ENCODE data around the gene SMDT1.
A peak's percentile ranks its signal among the peaks of the same experiment; 100 is the strongest.
"Not testable (repeated sequence)": the region's sequence is repeated elsewhere in the genome, so short reads cannot be mapped to it uniquely, and the experiment has no call there.

SMDT1 gene

DNA sequence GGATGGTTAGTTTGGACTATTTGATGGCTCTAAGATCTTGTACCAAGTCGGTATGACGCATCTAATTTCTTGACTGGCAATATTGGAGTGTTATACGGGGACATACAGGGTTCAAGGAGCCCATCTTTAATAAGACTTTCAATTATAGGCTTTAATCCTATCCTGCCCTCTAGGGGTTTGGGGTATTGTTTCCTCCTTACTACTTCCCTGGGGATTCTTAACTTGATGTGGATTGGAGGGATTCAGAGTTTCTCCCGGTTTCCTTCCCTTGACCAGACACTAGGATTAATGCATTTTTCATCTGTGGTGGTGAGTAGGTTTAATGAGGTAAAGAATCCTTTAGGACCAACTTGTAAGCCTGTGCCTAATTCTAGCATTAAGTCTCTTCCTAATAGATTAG lies 32.3 kb downstream of the SMDT1 start:
- no peak for DNase-seq (ENCODE audit: low read depth)

DNA sequence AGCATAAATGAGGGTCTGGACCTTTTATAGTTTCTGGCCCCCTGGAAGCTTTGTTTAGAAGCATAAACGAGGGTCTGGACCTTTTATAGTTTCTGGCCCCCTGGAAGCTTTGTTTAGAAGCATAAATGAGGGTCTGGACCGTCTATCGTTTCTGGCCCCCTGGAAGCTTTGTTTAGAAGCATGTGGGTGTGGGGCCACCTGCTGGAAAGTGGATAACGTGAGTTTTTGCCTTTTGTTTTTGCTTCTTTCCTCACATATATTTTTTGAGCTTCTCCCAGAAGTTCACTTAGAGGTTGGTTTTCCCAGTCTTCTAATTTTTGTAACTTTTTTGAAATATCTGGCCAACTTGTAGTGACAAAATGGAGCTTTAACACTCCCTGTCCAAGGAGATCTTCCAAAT lies 33.3 kb downstream of the SMDT1 start:
- DNase-seq (ENCODE audit: low read depth): not testable (repeated sequence)

DNA sequence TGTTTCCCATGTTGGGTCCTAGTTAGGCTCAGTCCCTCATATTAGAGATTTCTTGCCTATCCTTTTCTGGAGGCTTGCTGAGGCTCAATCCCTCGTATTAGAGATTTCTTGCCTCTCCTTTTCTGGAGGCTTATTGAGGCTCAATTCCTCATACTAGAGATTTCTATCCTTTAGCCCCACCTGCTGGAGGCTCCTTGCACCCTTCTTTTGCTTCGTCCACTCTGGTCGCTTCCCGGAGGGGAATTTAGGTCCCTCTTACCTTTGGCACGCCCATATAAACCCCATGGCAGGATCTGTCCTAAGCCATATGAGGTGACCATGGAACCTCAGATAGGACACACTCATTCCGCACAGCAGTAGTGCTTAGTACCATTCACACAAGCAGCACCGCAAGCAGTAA lies 35.2 kb downstream of the SMDT1 start:
- DNase-seq (ENCODE audit: low read depth): no peak

GRCh38 chr22:42115420-42115830 lies 35.9 kb downstream of the SMDT1 start:
- DNase-seq (ENCODE audit: low read depth): peak; percentile 51

GRCh38 chr22:42116848-42117424 lies 37.4 kb downstream of the SMDT1 start:
- DNase-seq (ENCODE audit: low read depth): no peak

DNA sequence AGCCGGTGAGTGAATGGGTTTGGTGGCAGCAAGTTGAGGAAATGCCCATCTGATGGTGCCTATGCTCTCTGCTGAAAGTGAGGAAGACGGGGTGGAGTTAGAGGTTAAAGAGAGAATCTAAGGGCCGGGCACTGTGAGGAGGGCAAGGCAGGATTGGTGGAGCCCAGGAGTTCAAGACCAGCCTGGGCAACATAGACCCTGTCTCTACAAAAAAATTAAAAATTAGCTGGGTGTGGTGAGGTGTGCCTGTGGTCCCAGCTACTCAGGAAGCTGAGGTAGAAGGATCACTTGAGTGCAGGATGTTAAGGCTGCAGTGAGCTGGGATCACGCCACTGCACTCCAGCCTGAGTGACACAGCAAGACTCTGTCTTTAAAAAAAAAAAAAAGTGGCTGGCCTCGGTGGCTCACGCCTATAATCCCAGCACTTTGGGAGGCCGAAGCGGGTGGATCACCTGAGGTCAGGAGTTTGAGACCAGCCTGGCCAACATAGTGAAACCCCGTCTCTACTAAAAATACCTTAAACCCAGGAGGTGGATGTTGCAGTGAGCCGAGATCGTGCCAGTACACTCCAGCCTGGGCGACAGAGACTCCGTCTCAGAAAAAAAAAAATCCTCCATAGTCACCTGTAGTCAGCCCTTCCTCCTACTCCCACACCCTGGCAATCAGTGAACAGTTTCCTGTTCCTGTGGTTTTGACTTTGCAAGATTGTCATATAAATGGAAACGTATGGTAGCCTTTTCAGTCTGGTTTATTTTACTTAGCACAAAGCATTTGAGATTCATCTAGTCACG lies 40.9 kb downstream of the SMDT1 start:
- DNase-seq (ENCODE audit: low read depth): not testable (repeated sequence)

GRCh38 chr22:42123529-42123928 lies 44.0 kb downstream of the SMDT1 start:
- DNase-seq (ENCODE audit: low read depth): not testable (repeated sequence)

GRCh38 chr22:42127606-42128005 lies 48.1 kb downstream of the SMDT1 start:
- no peak for DNase-seq (ENCODE audit: low read depth)

- DNase-seq (ENCODE audit: low read depth): not testable (repeated sequence)
Observed at GRCh38 chr22:42128007-42128406, 48.5 kb downstream of the SMDT1 start.

GRCh38 chr22:42128776-42129694 lies 49.5 kb downstream of the SMDT1 start:
- not testable (repeated sequence) for DNase-seq (ENCODE audit: low read depth)

DNA sequence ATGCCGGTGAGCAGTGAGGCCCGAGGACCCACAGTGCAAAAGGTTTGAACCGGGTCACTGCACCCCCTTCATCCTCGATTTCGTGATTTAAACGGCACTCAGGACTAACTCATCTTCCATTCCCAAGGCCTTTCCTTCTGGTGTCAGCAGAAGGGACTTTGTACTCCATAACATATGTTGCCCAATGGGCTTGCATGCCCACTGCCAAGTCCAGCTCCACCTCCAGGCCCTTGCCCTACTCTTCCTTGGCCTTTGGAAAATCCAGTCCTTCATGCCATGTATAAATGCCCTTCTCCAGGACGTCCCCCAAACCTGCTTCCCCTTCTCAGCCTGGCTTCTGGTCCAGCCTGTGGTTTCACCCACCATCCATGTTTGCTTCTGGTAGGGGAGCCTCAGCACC lies 50.7 kb downstream of the SMDT1 start:
- DNase-seq (ENCODE audit: low read depth): not testable (repeated sequence)

DNA sequence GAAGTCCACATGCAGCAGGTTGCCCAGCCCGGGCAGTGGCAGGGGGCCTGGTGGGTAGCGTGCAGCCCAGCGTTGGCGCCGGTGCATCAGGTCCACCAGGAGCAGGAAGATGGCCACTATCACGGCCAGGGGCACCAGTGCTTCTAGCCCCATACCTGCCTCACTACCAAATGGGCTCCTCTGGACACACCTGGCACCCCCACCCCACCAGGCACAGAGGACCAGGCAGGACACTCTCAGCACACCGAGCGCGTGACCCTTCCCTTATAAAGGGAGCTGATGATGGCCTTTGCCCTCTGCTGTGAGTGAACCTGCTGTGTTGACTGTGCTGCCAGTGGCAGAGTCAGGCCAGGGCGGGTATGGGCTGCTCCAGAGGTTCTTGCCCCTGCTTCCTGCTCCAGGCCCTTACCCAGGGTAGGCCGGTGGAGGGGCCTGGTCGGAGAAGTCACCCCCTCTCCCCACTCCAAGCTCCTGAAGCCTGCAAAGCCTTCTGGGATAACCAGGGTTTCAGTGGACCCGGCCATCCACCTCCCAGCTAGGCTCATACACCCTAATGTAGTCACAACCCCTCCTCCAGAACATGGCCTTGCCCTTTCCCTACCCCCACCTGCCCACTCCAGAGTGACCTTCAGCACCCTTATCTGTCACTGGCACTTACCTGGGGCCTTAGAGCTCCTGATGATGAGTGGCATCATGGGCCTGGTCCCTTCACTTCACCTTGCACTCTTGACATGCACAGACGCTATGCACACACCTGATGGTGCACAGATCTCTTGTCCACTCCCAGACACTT lies 51.3 kb downstream of the SMDT1 start, which contains the start of gene CYP2D6:
Gene CYP2D6 (minus strand): TSS at position 172 of the 793 bp plus-strand sequence. CDS start 19 bp downstream, at position 153.
- DNase-seq (ENCODE audit: low read depth): not testable (repeated sequence)

- no peak for DNase-seq (ENCODE audit: low read depth)
Observed at GRCh38 chr22:42131562-42131961, 52.1 kb downstream of the SMDT1 start.

GRCh38 chr22:42132457-42132856 lies 53.0 kb downstream of the SMDT1 start:
- DNase-seq (ENCODE audit: low read depth): no peak
